ENCODE data around the gene TIMP3.

The TIMP3 gene

GRCh38 chr22:32830957-32831356 is 29.5 kb downstream of the TIMP3 start:
- Histone ChIP-seq H3K4me3 (ENCODE audit: severe bottlenecking) (no peak overlapping the region), H3K9me3 (ENCODE audit: severe bottlenecking) (no peaks in the 10 kb centered on the region), H3K27me3 (ENCODE audit: insufficient read depth, poor library complexity, severe bottlenecking) (no peaks in the 10 kb centered on the region), H3K27ac (ENCODE audit: poor library complexity, severe bottlenecking) (no peak overlapping the region), H3K36me3 (ENCODE audit: low read depth) (no peaks in the 10 kb centered on the region), H3K4me1 (ENCODE audit: insufficient read depth, poor library complexity, severe bottlenecking) (no peaks in the 10 kb centered on the region)
- DNase-seq (ENCODE audit: low spot score) = no peak
- no peak for ATAC-seq (ENCODE audit: low read depth)
- TF ChIP-seq CTCF (IDR thresholded peaks at IDR 0.05; ENCODE audit: poor library complexity, severe bottlenecking) = no peak

GRCh38 chr22:32831584-32831983 is 30.1 kb downstream of the TIMP3 start:
- no peak for TF ChIP-seq CTCF (IDR thresholded peaks at IDR 0.05; ENCODE audit: poor library complexity, severe bottlenecking)
- H3K36me3 ChIP-seq (ENCODE audit: low read depth) = no peaks in the 10 kb centered on the region

GRCh38 chr22:32832174-32832573 is 30.7 kb downstream of the TIMP3 start:
- H3K4me1 ChIP-seq (ENCODE audit: insufficient read depth, poor library complexity, severe bottlenecking) = no peaks in the 10 kb centered on the region
- no peak for TF ChIP-seq CTCF (IDR thresholded peaks at IDR 0.05; ENCODE audit: poor library complexity, severe bottlenecking)
- no peak overlapping the region for H3K4me3 ChIP-seq (ENCODE audit: severe bottlenecking)
- DNase-seq (ENCODE audit: low spot score) (no peak), ATAC-seq (ENCODE audit: low read depth) (no peak)
- H3K27me3 ChIP-seq (ENCODE audit: insufficient read depth, poor library complexity, severe bottlenecking) = no peaks in the 10 kb centered on the region
- no peaks in the 10 kb centered on the region for H3K36me3 ChIP-seq (ENCODE audit: low read depth)
- H3K9me3 ChIP-seq (ENCODE audit: severe bottlenecking) = no peaks in the 10 kb centered on the region
- H3K27ac ChIP-seq (ENCODE audit: poor library complexity, severe bottlenecking) = no peak overlapping the region

More at GRCh38 chr22:32831584-32831983, 30.1 kb downstream of the TIMP3 start:
- Histone ChIP-seq H3K27ac (ENCODE audit: poor library complexity, severe bottlenecking) (no peak overlapping the region), H3K27me3 (ENCODE audit: insufficient read depth, poor library complexity, severe bottlenecking) (no peaks in the 10 kb centered on the region), H3K4me3 (ENCODE audit: severe bottlenecking) (no peak overlapping the region), H3K4me1 (ENCODE audit: insufficient read depth, poor library complexity, severe bottlenecking) (no peaks in the 10 kb centered on the region), H3K9me3 (ENCODE audit: severe bottlenecking) (no peaks in the 10 kb centered on the region)
- no peak for ATAC-seq (ENCODE audit: low read depth)
- DNase-seq (ENCODE audit: low spot score) = no peak

GRCh38 chr22:32836280-32837123 is 35.0 kb downstream of the TIMP3 start:
- TF ChIP-seq CTCF (IDR thresholded peaks at IDR 0.05; ENCODE audit: poor library complexity, severe bottlenecking) = peak; percentile 63
- no peak overlapping the region for H3K27ac ChIP-seq (ENCODE audit: poor library complexity, severe bottlenecking)
- no peak for DNase-seq (ENCODE audit: low spot score)
- H3K9me3 ChIP-seq (ENCODE audit: severe bottlenecking) = no peaks in the 10 kb centered on the region
- no peaks in the 10 kb centered on the region for H3K27me3 ChIP-seq (ENCODE audit: insufficient read depth, poor library complexity, severe bottlenecking)
- H3K36me3 ChIP-seq (ENCODE audit: low read depth) = no peaks in the 10 kb centered on the region
- ATAC-seq (ENCODE audit: low read depth) = no peak
- no peaks in the 10 kb centered on the region for H3K4me1 ChIP-seq (ENCODE audit: insufficient read depth, poor library complexity, severe bottlenecking)
- H3K4me3 ChIP-seq (ENCODE audit: severe bottlenecking) = no peak overlapping the region

- no peak for DNase-seq (ENCODE audit: low spot score)
- TF ChIP-seq CTCF (IDR thresholded peaks at IDR 0.05; ENCODE audit: poor library complexity, severe bottlenecking) = no peak
- Histone ChIP-seq H3K27ac (ENCODE audit: poor library complexity, severe bottlenecking) (no peak overlapping the region), H3K27me3 (ENCODE audit: insufficient read depth, poor library complexity, severe bottlenecking) (no peaks in the 10 kb centered on the region), H3K36me3 (ENCODE audit: low read depth) (no peaks in the 10 kb centered on the region), H3K9me3 (ENCODE audit: severe bottlenecking) (no peaks in the 10 kb centered on the region), H3K4me3 (ENCODE audit: severe bottlenecking) (no peak overlapping the region), H3K4me1 (ENCODE audit: insufficient read depth, poor library complexity, severe bottlenecking) (no peaks in the 10 kb centered on the region)
- ATAC-seq (ENCODE audit: low read depth) = no peak
These were observed 35.6 kb downstream of the TIMP3 start for GRCh38 chr22:32837142-32837541.

Measured in RWPE2 (cell line).